Astrocyte (in vitro differentiated cells and primary cell): ENCODE data around the gene TSEN54. TPM values are rescaled to one million over a fixed set of nuclear protein-coding genes. Genes with fewer than 3 reads are reported as not detected.
A peak's percentile ranks its signal among the peaks of the same experiment; 100 is the strongest.

Source experiments
- DNase-seq: peaks from one replicate; pipeline ENCODE4 v3.0.0-alpha.2; 2010; ENCODE audit warnings: low read depth
- FAIRE-seq: peaks from 2 replicates; lab custom pipeline; 2011; peaks lifted over from hg19 to GRCh38; lab: Jason Lieb, UNC
- H2AFZ ChIP-seq: 2 replicates; pipeline ENCODE4 v1.6.0; 2012; ENCODE audit warnings: low read depth, low read length, inconsistent platforms
- H3K27ac ChIP-seq: 2 replicates; pipeline ENCODE4 v1.5.1; 2011; ENCODE audit warnings: low read depth, low read length, inconsistent platforms
- H3K27me3 ChIP-seq: 2 replicates; pipeline ENCODE4 v1.6.0; 2011; ENCODE audit warnings: low read length, inconsistent platforms; ENCODE audit not compliant: insufficient read depth
- H3K36me3 ChIP-seq: 2 replicates; pipeline ENCODE4 v1.5.1; 2011; ENCODE audit warnings: low read length, inconsistent platforms; ENCODE audit not compliant: insufficient read depth
- H3K4me1 ChIP-seq: 2 replicates; pipeline ENCODE4 v1.5.1; 2011; ENCODE audit warnings: low read length, inconsistent platforms; ENCODE audit not compliant: insufficient read depth
- H3K4me2 ChIP-seq: 2 replicates; pipeline ENCODE4 v1.6.0; 2012; ENCODE audit warnings: low read length, inconsistent platforms
- H3K4me3 ChIP-seq: 2 replicates; pipeline ENCODE4 v1.5.1; 2011; ENCODE audit warnings: low read depth, mild to moderate bottlenecking, low read length, inconsistent platforms; ENCODE audit not compliant: insufficient read depth
- H3K79me2 ChIP-seq: 2 replicates; pipeline ENCODE4 v1.6.0; 2012; ENCODE audit warnings: mild to moderate bottlenecking, low read length, inconsistent platforms; ENCODE audit not compliant: insufficient read depth
- H3K9ac ChIP-seq: 2 replicates; pipeline ENCODE4 v1.6.0; 2012; ENCODE audit warnings: mild to moderate bottlenecking, low read length, inconsistent platforms
- H3K9me3 ChIP-seq: 2 replicates; pipeline ENCODE4 v1.5.1; 2012; ENCODE audit warnings: low read depth, mild to moderate bottlenecking, low read length, inconsistent platforms; ENCODE audit not compliant: insufficient read depth
- H4K20me1 ChIP-seq: 2 replicates; pipeline ENCODE4 v1.6.0; 2012; ENCODE audit warnings: low read length, inconsistent platforms; ENCODE audit not compliant: insufficient read depth
- H3K27ac Mint-ChIP-seq: one replicate; pipeline ENCODE4 v1.8.0; 2021; ENCODE audit warnings: mild to moderate bottlenecking, mixed read lengths; ENCODE audit not compliant: unreplicated experiment
- H3K27me3 Mint-ChIP-seq: one replicate; pipeline ENCODE4 v1.8.0; 2021; ENCODE audit warnings: low read depth, mixed read lengths; ENCODE audit not compliant: unreplicated experiment
- H3K36me3 Mint-ChIP-seq: one replicate; pipeline ENCODE4 v1.8.0; 2021; ENCODE audit warnings: low read depth, mixed read lengths; ENCODE audit not compliant: unreplicated experiment
- H3K4me1 Mint-ChIP-seq: one replicate; pipeline ENCODE4 v1.8.0; 2021; ENCODE audit warnings: low read depth, mixed read lengths; ENCODE audit not compliant: unreplicated experiment
- H3K4me3 Mint-ChIP-seq: one replicate; pipeline ENCODE4 v1.8.0; 2021; ENCODE audit warnings: mild to moderate bottlenecking, moderate library complexity, mixed read lengths; ENCODE audit not compliant: unreplicated experiment
- H3K9me3 Mint-ChIP-seq: one replicate; pipeline ENCODE4 v1.8.0; 2021; ENCODE audit warnings: mild to moderate bottlenecking, mixed read lengths; ENCODE audit not compliant: unreplicated experiment
- CTCF ChIP-seq: IDR thresholded peaks from 2 replicates; pipeline ENCODE4 v1.5.1; 2011; ENCODE audit warnings: low read depth, mild to moderate bottlenecking, inconsistent platforms, low read length, moderate library complexity; ENCODE audit not compliant: insufficient read depth
- EZH2 ChIP-seq: IDR thresholded peaks from 2 replicates; pipeline ENCODE4 v1.6.1; 2012; ENCODE audit warnings: mild to moderate bottlenecking, low read length, inconsistent platforms; ENCODE audit not compliant: insufficient read depth
- total RNA-seq: library from RNA; stranded (reverse); gene quantifications from 2 replicates; pipeline ENCODE4 v1.2.1, GENCODE V29; 2021

TSEN54 gene
- total RNA-seq, 1 donor from 2014 or later: 16.5 TPM

GRCh38 chr17:75571885-75572215, 55.5 kb downstream of the TSEN54 start:
- H3K4me3 ChIP-seq: no peak overlapping the region
- peaks cover 1% of the 10 kb centered on the region for H3K4me1 Mint-ChIP-seq
- no peaks in the 10 kb centered on the region for H4K20me1 ChIP-seq
- H2AFZ ChIP-seq: no peak overlapping the region
- H3K27ac Mint-ChIP-seq: no peak overlapping the region
- H3K36me3 Mint-ChIP-seq: peaks cover 2% of the 10 kb centered on the region
- H3K9ac ChIP-seq: no peak overlapping the region
- H3K9me3 ChIP-seq: no peaks in the 10 kb centered on the region
- FAIRE-seq (no peak), DNase-seq (no peak)
- H3K79me2 ChIP-seq: no peaks in the 10 kb centered on the region
- H3K9me3 Mint-ChIP-seq: no peaks in the 10 kb centered on the region
- H3K27me3 Mint-ChIP-seq: peaks cover 5% of the 10 kb centered on the region
- H3K4me2 ChIP-seq: no peak overlapping the region
- no peaks in the 10 kb centered on the region for H3K4me1 ChIP-seq
- no peak overlapping the region for H3K4me3 Mint-ChIP-seq
- H3K36me3 ChIP-seq: no peaks in the 10 kb centered on the region
- H3K27ac ChIP-seq: no peak overlapping the region
- no peaks in the 10 kb centered on the region for H3K27me3 ChIP-seq
- TF ChIP-seq EZH2 (no peak), CTCF (no peak)

DNA sequence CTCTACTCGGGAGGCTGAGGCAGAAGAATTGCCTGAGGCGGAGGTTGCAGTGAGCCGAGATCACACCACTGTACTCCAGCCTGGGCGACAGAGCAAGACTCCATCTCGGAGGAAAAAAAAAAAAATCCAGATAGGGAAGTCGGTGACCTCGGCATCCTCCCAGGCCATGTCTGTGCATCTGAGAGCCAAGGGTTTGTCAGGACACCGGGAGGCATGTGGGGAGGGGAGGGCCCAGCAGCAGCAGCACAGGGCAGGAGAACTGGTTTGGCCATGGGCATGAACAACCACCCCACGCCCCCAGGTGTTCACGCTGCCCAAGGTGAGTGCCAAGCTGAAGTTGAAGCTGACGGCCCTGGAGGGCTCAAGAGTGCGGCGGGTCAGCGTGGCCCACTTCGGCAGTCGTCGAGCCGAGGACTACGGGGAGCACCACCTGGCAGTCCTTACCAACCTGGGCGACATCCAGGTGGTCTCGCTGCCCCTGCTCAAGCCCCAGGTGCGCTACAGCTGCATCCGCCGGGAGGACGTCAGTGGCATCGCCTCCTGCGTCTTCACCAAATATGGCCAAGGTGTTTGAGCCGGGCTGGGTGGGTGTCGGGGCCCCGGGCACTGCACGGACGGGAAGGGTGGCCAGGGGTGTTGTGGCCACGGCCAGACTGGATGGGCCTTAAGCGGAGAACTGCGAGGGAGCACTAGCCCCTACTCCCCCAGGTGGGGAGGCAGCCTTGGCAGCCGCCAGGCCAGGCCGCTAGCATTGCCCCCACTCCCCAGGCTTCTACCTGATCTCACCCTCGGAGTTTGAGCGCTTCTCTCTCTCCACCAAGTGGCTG, 56.6 kb downstream of the TSEN54 start:
- H3K4me1 Mint-ChIP-seq: peaks cover 1% of the 10 kb centered on the region
- no peak overlapping the region for H3K4me3 Mint-ChIP-seq
- Histone ChIP-seq H3K27ac (no peak overlapping the region), H3K9me3 (no peaks in the 10 kb centered on the region), H3K4me1 (no peaks in the 10 kb centered on the region), H3K79me2 (no peaks in the 10 kb centered on the region), H3K36me3 (no peaks in the 10 kb centered on the region), H3K9ac (no peak overlapping the region), H3K4me3 (no peak overlapping the region), H3K27me3 (no peaks in the 10 kb centered on the region), H4K20me1 (no peaks in the 10 kb centered on the region), H3K4me2 (no peak overlapping the region), H2AFZ (no peak overlapping the region)
- no peak for FAIRE-seq
- H3K27me3 Mint-ChIP-seq: peaks cover 4% of the 10 kb centered on the region
- TF ChIP-seq CTCF: no peak
- no peak for TF ChIP-seq EZH2
- no peaks in the 10 kb centered on the region for H3K36me3 Mint-ChIP-seq
- DNase-seq: no peak
- peak overlapping the region; percentile 77 for H3K27ac Mint-ChIP-seq
- H3K9me3 Mint-ChIP-seq: no peaks in the 10 kb centered on the region

GRCh38 chr17:75573540-75573957, 57.2 kb downstream of the TSEN54 start:
- no peak overlapping the region for H3K9ac ChIP-seq
- no peak overlapping the region for H2AFZ ChIP-seq
- H3K79me2 ChIP-seq: no peaks in the 10 kb centered on the region
- no peak overlapping the region for H3K4me3 ChIP-seq
- H3K4me1 ChIP-seq: no peaks in the 10 kb centered on the region
- no peak for TF ChIP-seq EZH2
- TF ChIP-seq CTCF: no peak
- DNase-seq (no peak), FAIRE-seq (no peak)
- no peak overlapping the region for H3K27ac Mint-ChIP-seq
- no peaks in the 10 kb centered on the region for H3K9me3 Mint-ChIP-seq
- no peak overlapping the region for H3K27ac ChIP-seq
- H3K4me3 Mint-ChIP-seq: no peak overlapping the region
- H3K4me1 Mint-ChIP-seq: peaks cover 1% of the 10 kb centered on the region
- H3K4me2 ChIP-seq: no peak overlapping the region
- no peaks in the 10 kb centered on the region for H3K36me3 Mint-ChIP-seq
- no peaks in the 10 kb centered on the region for H3K27me3 ChIP-seq
- H3K27me3 Mint-ChIP-seq: peaks cover 4% of the 10 kb centered on the region
- no peaks in the 10 kb centered on the region for H4K20me1 ChIP-seq
- H3K36me3 ChIP-seq: no peaks in the 10 kb centered on the region
- no peaks in the 10 kb centered on the region for H3K9me3 ChIP-seq
